OCI-LY7 (cell line): ENCODE results near the gene ERN2.

ENCODE experiments used
- CTCF ChIP-seq: fragments of 200-600 bp; sonication (generic); conservative IDR thresholded peaks from 2 replicates; pipeline ENCODE4 v1.5.1; 2014; ENCODE audit warnings: mild to moderate bottlenecking, antibody characterized with exemption, low read length, moderate library complexity, mixed read lengths
- EZH2phosphoT487 ChIP-seq: fragments of 200-600 bp; sonication (generic); IDR thresholded peaks from 2 replicates; pipeline ENCODE4 v1.6.1; 2018; ENCODE audit warnings: low read depth, borderline replicate concordance, mild to moderate bottlenecking, mixed run types, antibody characterized with exemption, low read length, moderate library complexity, mixed read lengths

DNA sequence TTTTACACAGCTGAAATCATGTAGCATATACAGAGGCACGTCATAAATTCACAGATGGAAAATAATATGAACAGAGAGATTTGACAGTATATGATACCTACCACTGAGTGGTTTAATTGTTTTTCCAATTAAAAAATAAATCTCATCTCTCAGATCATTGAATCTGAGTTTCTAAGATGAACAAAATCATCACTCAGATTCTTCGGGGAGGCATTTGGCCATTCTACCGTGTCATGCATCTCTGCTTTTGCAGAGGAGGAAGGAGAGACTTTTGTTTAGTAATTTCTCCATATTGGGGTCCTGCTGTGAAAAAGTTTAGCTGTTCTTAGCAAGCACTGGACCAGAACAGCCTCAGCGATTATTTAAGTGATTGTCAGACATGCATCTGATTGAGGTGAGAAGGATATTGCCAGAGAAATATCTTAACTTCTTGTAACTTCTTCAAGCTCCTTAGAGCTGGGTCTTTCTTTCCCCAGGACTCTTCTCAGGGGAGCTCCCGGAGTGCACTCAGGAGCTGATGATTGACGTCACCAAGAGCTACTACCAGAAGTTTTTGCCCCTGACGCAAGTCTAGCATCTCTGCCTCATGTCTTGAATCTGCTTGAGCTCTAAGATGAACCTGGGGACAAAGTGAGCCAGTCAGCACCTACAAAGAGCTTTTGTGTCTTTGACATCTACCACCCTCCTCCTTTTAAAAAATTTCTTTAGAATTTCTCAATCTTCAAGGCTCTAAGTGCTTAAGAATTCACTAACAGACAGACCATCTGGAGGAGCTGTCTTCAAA lies 46.3 kb downstream of the ERN2 start:
- no peak for TF ChIP-seq CTCF
- TF ChIP-seq EZH2phosphoT487: no peak
